SK-N-SH (cell line): ENCODE results near the gene GRK5. TPM values are rescaled to one million over a fixed set of nuclear protein-coding genes. Genes with fewer than 3 reads are reported as not detected.

Experiments
- CTCF ChIA-PET: fragments of 300-600, 350-600 bp; formaldehyde crosslinking; extraction: SDS; loops from one replicate; lab custom pipeline; 2021; lab: Yijun Ruan, JAX
- POLR2A ChIA-PET: fragments of 350-600 bp; sonication (Branson Sonifier 250); formaldehyde crosslinking; extraction: SDS; loops from one replicate; lab custom pipeline; 2020; ENCODE audit warnings: antibody characterized with exemption, inconsistent platforms; lab: Yijun Ruan, JAX
- DNase-seq: peaks from one replicate; pipeline ENCODE4 v3.0.0; 2012
- H2AFZ ChIP-seq: fragments of 200-600 bp; sonication (generic); 2 replicates; pipeline ENCODE4 v1.8.1; 2016; ENCODE audit warnings: antibody characterized with exemption, mild to moderate bottlenecking, low read depth
- H3F3A ChIP-seq: fragments of 200-600 bp; sonication (generic); replicated peaks from 2 replicates; pipeline ENCODE3; 2016; ENCODE audit warnings: antibody characterized with exemption, mild to moderate bottlenecking; ENCODE audit not compliant: insufficient read depth
- H3K27ac ChIP-seq, 2 experiments: fragments of 200-500 bp in 1 of 2; fragments of 200-600 bp in 1 of 2; sonication (Bioruptor generic) in 1 of 2; sonication (generic), shearing (Covaris generic) in 1 of 2; 2 replicates each; pipeline versions ENCODE4 v1.5.1 to v1.6.1; 2014 to 2016; ENCODE audit warnings: low read depth in 2 of 2, inconsistent platforms in 1 of 2, low read length in 1 of 2, mild to moderate bottlenecking in 1 of 2, mixed read lengths in 1 of 2
- H3K27me3 ChIP-seq: fragments of 200-600 bp; sonication (generic), shearing (Covaris generic); 2 replicates; pipeline ENCODE4 v1.6.1; 2016; ENCODE audit warnings: mixed run types; ENCODE audit not compliant: insufficient read depth
- H3K36me3 ChIP-seq, 2 experiments: fragments of 200-500 bp in 1 of 2; fragments of 200-600 bp in 1 of 2; sonication (Bioruptor generic) in 1 of 2; sonication (generic) in 1 of 2; replicated peaks in 1 of 2; 2 replicates each; pipeline versions ENCODE3 to v1.5.1; 2014 to 2016; ENCODE audit warnings: low read length in 1 of 2, mild to moderate bottlenecking in 1 of 2; ENCODE audit not compliant: insufficient read depth in 2 of 2, control insufficient read depth in 1 of 2
- H3K4me1 ChIP-seq, 2 experiments: fragments of 200-500 bp in 1 of 2; fragments of 200-600 bp in 1 of 2; sonication (Bioruptor generic) in 1 of 2; sonication (generic), shearing (Covaris generic) in 1 of 2; 2 replicates each; pipeline versions ENCODE4 v1.5.1 to v1.6.1; 2014 to 2016; ENCODE audit warnings: low read depth in 1 of 2, low read length in 1 of 2, mixed run types in 1 of 2; ENCODE audit not compliant: insufficient read depth in 2 of 2, control insufficient read depth in 1 of 2
- H3K4me2 ChIP-seq: fragments of 200-600 bp; sonication (generic), shearing (Covaris generic); 2 replicates; pipeline ENCODE4 v1.6.1; 2017; ENCODE audit warnings: mixed run types
- H3K4me3 ChIP-seq, 2 experiments: fragments of 200-500 bp in 1 of 2; fragments of 200-600 bp in 1 of 2; sonication (Bioruptor generic) in 1 of 2; sonication (generic), shearing (Covaris generic) in 1 of 2; 2 replicates each; pipeline versions ENCODE4 v1.5.1 to v1.8.1; 2014 to 2016; ENCODE audit warnings: low read depth in 2 of 2, inconsistent platforms in 1 of 2, low read length in 1 of 2, mild to moderate bottlenecking in 1 of 2, mixed read lengths in 1 of 2, moderate library complexity in 1 of 2
- H3K79me2 ChIP-seq: fragments of 200-600 bp; sonication (generic); 2 replicates; pipeline ENCODE4 v1.8.1; 2017; ENCODE audit warnings: mild to moderate bottlenecking; ENCODE audit not compliant: insufficient read depth
- H3K9ac ChIP-seq: fragments of 200-600 bp; sonication (generic); 2 replicates; pipeline ENCODE4 v1.6.1; 2017; ENCODE audit warnings: mixed run types
- H3K9me2 ChIP-seq: fragments of 200-600 bp; sonication (generic); 2 replicates; pipeline ENCODE4 v1.6.1; 2017; ENCODE audit warnings: mixed run types
- H3K9me3 ChIP-seq: fragments of 200-600 bp; sonication (generic); 2 replicates; pipeline ENCODE4 v1.6.1; 2017; ENCODE audit warnings: mixed run types, mild to moderate bottlenecking, moderate library complexity
- H4K20me1 ChIP-seq: fragments of 200-600 bp; sonication (generic); 2 replicates; pipeline ENCODE4 v1.6.1; 2017; ENCODE audit warnings: mild to moderate bottlenecking, mixed run types; ENCODE audit not compliant: insufficient read depth
- EZH2phosphoT487 ChIP-seq: fragments of 200-600 bp; sonication (generic); IDR thresholded peaks from 2 replicates; pipeline ENCODE4 v1.6.1; 2017; ENCODE audit warnings: low read depth, mixed run types, mild to moderate bottlenecking, antibody characterized with exemption, moderate library complexity, borderline replicate concordance
- FOXJ3 ChIP-seq: sonication (generic); formaldehyde crosslinking; IDR thresholded peaks from 2 replicates; pipeline ENCODE4 v1.5.1; 2020; ENCODE audit warnings: mild to moderate bottlenecking, missing genetic modification reagents
- GABPA ChIP-seq: IDR thresholded peaks from 2 replicates; pipeline ENCODE4 v1.4.0; 2012; ENCODE audit warnings: low read depth, mild to moderate bottlenecking
- GATA2 ChIP-seq: sonication (generic); formaldehyde crosslinking; IDR thresholded peaks from 2 replicates; pipeline ENCODE4 v1.5.0; 2020; ENCODE audit warnings: mild to moderate bottlenecking, missing genetic modification reagents
- MXI1 ChIP-seq: IDR thresholded peaks from 2 replicates; pipeline ENCODE4 v1.6.1; 2012; ENCODE audit warnings: mild to moderate bottlenecking, low read depth, low read length, improper control_type of control experiment
- NFIC ChIP-seq: IDR thresholded peaks from 2 replicates; pipeline ENCODE4 v1.4.0; 2012; ENCODE audit warnings: borderline replicate concordance
- NRF1 ChIP-seq: IDR thresholded peaks from 2 replicates; pipeline ENCODE4 v1.6.1; 2012; ENCODE audit warnings: low read depth, mild to moderate bottlenecking, low read length
- POLR2AphosphoS5 ChIP-seq: IDR thresholded peaks from 2 replicates; pipeline ENCODE4 v1.6.1; 2012; ENCODE audit warnings: low read depth, low read length
- RAD21 ChIP-seq: IDR thresholded peaks from 2 replicates; pipeline ENCODE4 v1.6.1; 2012; ENCODE audit warnings: mild to moderate bottlenecking, low read length
- RCOR1 ChIP-seq: fragments of 150-350 bp; IDR thresholded peaks from 2 replicates; pipeline ENCODE4 v1.6.1; 2017; ENCODE audit warnings: antibody characterized with exemption, low read length
- RXRA ChIP-seq: IDR thresholded peaks from 2 replicates; pipeline ENCODE4 v1.4.0; 2012; ENCODE audit warnings: low read depth, mild to moderate bottlenecking, borderline replicate concordance
- SIN3A ChIP-seq: IDR thresholded peaks from 2 replicates; pipeline ENCODE4 v1.6.1; 2012; ENCODE audit warnings: low read depth, mild to moderate bottlenecking, low read length, moderate library complexity, borderline replicate concordance
- SMC3 ChIP-seq: IDR thresholded peaks from 2 replicates; pipeline ENCODE4 v1.6.1; 2012; ENCODE audit warnings: low read depth, low read length, improper control_type of control experiment
- TCF12 ChIP-seq: IDR thresholded peaks from 2 replicates; pipeline ENCODE4 v1.4.0; 2012
- TEAD4 ChIP-seq: IDR thresholded peaks from 2 replicates; pipeline ENCODE4 v1.4.0; 2012; ENCODE audit warnings: mild to moderate bottlenecking, borderline replicate concordance; ENCODE audit not compliant: insufficient read depth
- USF1 ChIP-seq: IDR thresholded peaks from 2 replicates; pipeline ENCODE4 v1.4.0; 2012; ENCODE audit warnings: low read depth, borderline replicate concordance
- USF2 ChIP-seq: fragments of 150-350 bp; IDR thresholded peaks from 2 replicates; pipeline ENCODE4 v1.6.1; 2017; ENCODE audit warnings: antibody characterized with exemption, low read length, low read depth, borderline replicate concordance
- YY1 ChIP-seq: IDR thresholded peaks from 2 replicates; pipeline ENCODE4 v1.4.0; 2012; ENCODE audit warnings: low read depth, mild to moderate bottlenecking
- WGBS: methylation state at CpG from one replicate; pipeline ENCODE4 v1.1.6; 2017; ENCODE audit warnings: low lambda C conversion rate; 5-methylcytosine and 5-hydroxymethylcytosine counted together
- polyA plus RNA-seq, 3 experiments: library from polyadenylated mRNA; depleted of rRNA; stranded (reverse); fragments of >200 nt; gene quantifications; 2 replicates each; pipeline ENCODE4 v1.2.3, GENCODE V29; 2012

Gene GRK5
- polyA plus RNA-seq, 1 of the 3 experiments (the other 2 are of a cell fraction), result 12.1 TPM

- Histone ChIP-seq H3K9ac (no peak overlapping the region), H3K4me3 (no peak overlapping the region), H4K20me1 (no peaks in the 10 kb centered on the region), H3K36me3 (no peaks in the 10 kb centered on the region), H3K79me2 (no peaks in the 10 kb centered on the region)
- 93% methylated on average over 5 of the region's 7 CpGs for WGBS
- no peak for DNase-seq
- ChIA-PET POLR2A (no interaction called here), CTCF (interaction anchor here (0.9 to 1.2 kb wide), 5 partner anchors 11 to 177 kb away, joined by 3 to 4 read pairs (median 3); partner anchors contain the start of gene GRK5)
- TF ChIP-seq NFIC (no peak), USF1 (no peak), YY1 (no peak), EZH2phosphoT487 (no peak), RCOR1 (no peak), RXRA (no peak), GATA2 (CRISPR knock-in tag) (no peak)
- TF ChIP-seq, all 33 proteins: peak for 0
- Histone ChIP-seq H3K27me3 (no peaks in the 10 kb centered on the region), H2AFZ (no peak overlapping the region), H3K4me1 (peaks cover 9 to 46% of the 10 kb centered on the region in 2 experiments; a peak in 3 of 4 replicates), H3K4me2 (no peak overlapping the region), H3K9me2 (no peaks in the 10 kb centered on the region), H3K9me3 (no peaks in the 10 kb centered on the region), H3F3A (peaks cover 2% of the 10 kb centered on the region), H3K27ac (no peak overlapping the region)
Observed at GRCh38 chr10:119375574-119376272, 168.4 kb downstream of the GRK5 start.

- no peaks in the 10 kb centered on the region for H3K9me2 ChIP-seq
- DNase-seq, result no peak
- H3F3A ChIP-seq, result no peaks in the 10 kb centered on the region
- ChIA-PET CTCF (no interaction called here), POLR2A (no interaction called here)
- 74% methylated on average over 4 of the region's 4 CpGs for WGBS
- TF ChIP-seq RAD21 (no peak), NFIC (no peak), GATA2 (CRISPR knock-in tag) (no peak), SIN3A (no peak), GABPA (no peak), POLR2AphosphoS5 (no peak), FOXJ3 (CRISPR knock-in tag) (no peak), TCF12 (no peak), NRF1 (no peak), TEAD4 (no peak), MXI1 (no peak), RXRA (no peak), SMC3 (no peak), USF2 (no peak)
- no peaks in the 10 kb centered on the region for H3K36me3 ChIP-seq
- H3K9ac ChIP-seq, result no peak overlapping the region
- no peak overlapping the region for H3K4me3 ChIP-seq
- H3K9me3 ChIP-seq, result no peaks in the 10 kb centered on the region
- H3K4me1 ChIP-seq, result peaks cover 0 to 36% of the 10 kb centered on the region in 2 experiments; a peak in 1 of 4 replicates
- no peak overlapping the region for H2AFZ ChIP-seq
- H3K4me2 ChIP-seq, result no peak overlapping the region
- no peaks in the 10 kb centered on the region for H3K27me3 ChIP-seq
- no peaks in the 10 kb centered on the region for H4K20me1 ChIP-seq
- H3K27ac ChIP-seq, result no peak overlapping the region
- H3K79me2 ChIP-seq, result no peaks in the 10 kb centered on the region
Observed at GRCh38 chr10:119377451-119377957, 170.1 kb downstream of the GRK5 start.
